Lower lobe of right lung (tissue), 2 donors: ENCODE results near the gene LGR6. TPM values are rescaled to one million over a fixed set of nuclear protein-coding genes. Genes with fewer than 3 reads are reported as not detected.
A peak's percentile ranks its signal among the peaks of the same experiment; 100 is the strongest.
"Not testable (repeated sequence)": the region's sequence is repeated elsewhere in the genome, so short reads cannot be mapped to it uniquely, and the experiment has no call there.

ENCODE experiments used
- ATAC-seq, 2 donors: fragments of 200-7000 bp; cut with Tn5 transposase; one replicate each; pipeline ENCODE4 v1.9.1; 2020 to 2022; ENCODE audit warnings: mild to moderate bottlenecking in 2 of 2, moderate library complexity in 2 of 2
- DNase-seq: peaks from one replicate; pipeline ENCODE4 v3.0.0-alpha.2; 2020
- H3K27ac ChIP-seq: fragments of 200-600 bp; one replicate; pipeline ENCODE4 v1.8.0; 2022
- H3K27me3 ChIP-seq: fragments of 200-600 bp; one replicate; pipeline ENCODE4 v1.8.0; 2022; ENCODE audit warnings: low read depth
- H3K36me3 ChIP-seq: fragments of 200-600 bp; one replicate; pipeline ENCODE4 v1.8.0; 2022; ENCODE audit warnings: mild to moderate bottlenecking
- H3K4me1 ChIP-seq: fragments of 200-600 bp; one replicate; pipeline ENCODE4 v1.8.0; 2022
- H3K4me3 ChIP-seq: fragments of 200-600 bp; one replicate; pipeline ENCODE4 v1.8.0; 2022; ENCODE audit warnings: mild to moderate bottlenecking
- H3K9me3 ChIP-seq: fragments of 200-600 bp; one replicate; pipeline ENCODE4 v1.8.0; 2022
- intact Hi-C: fragments of 100-400 bp; cut with DNase I; formaldehyde crosslinking; loops from one replicate; pipeline ENCODE4 v1.11.0; 2022
- total RNA-seq: library from RNA; stranded (reverse); fragmentation: NEBNext Ultra II Directional; extraction: Animal tissue kit (Norgen Biotek cat#: 25700); gene quantifications from one replicate; pipeline ENCODE4 v1.2.1, GENCODE V29; 2021
- TF ChIP-seq, protein P1 (sequence below): fragments of 200-600 bp; IDR thresholded peaks from one replicate; pipeline ENCODE4 v1.8.0; 2022; ENCODE audit warnings: antibody characterized with exemption, mild to moderate bottlenecking
- donor health status: DM: no; HTN: yes; CAD: no; lungs with severe emphysema.

The LGR6 gene
- total RNA-seq, 1 donor from 2014 or later, result 1.7 TPM

DNA sequence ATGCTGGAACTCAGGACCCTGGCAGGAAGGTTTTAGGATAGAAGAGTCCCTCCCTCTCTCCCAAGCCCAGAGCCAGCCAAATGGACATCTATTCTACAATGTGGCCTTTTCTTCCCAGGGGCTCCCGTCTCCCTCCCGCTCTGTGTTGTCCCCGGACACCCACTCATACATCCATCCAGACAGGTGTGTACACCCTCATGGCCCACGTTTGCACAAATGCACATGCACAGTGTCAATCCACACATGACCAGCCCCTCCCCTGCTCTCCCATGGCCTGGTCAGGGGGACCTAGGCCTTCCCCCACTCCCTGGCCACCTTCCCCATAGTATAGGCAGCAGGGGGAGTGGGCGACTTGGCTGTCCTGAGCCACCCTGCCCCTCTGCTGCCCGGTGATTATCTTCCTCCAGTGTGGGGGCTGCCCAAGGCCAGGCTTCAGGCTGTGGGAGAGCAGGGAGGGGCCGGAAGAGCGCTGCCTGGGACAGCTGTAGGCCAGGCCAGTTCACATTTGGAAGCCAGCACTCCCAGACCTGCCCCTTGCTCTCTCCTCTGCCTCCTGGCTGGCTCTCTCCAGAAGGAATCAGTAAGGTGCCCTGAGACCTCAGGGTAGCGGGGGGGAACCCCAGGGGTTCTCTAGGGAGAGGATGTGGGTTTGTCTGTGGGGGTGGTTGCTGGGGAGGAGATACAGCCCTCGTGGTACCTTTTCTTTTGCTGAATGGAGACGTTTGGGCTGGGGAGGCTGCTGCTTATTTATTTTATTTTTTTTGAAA, 29.1 kb upstream of the LGR6 start:
- H3K9me3 ChIP-seq, result no peaks in the 10 kb centered on the region
- H3K4me1 ChIP-seq, result peaks cover 31% of the 10 kb centered on the region
- no peaks in the 10 kb centered on the region for H3K36me3 ChIP-seq
- DNase-seq, result no peak
- H3K4me3 ChIP-seq, result no peak overlapping the region
- peak in 1 of 2 donors; percentile 3 for ATAC-seq
- H3K27me3 ChIP-seq, result no peaks in the 10 kb centered on the region
- intact Hi-C loops, result no loop called here
- H3K27ac ChIP-seq, result no peak overlapping the region
- TF ChIP-seq, protein P1, sequence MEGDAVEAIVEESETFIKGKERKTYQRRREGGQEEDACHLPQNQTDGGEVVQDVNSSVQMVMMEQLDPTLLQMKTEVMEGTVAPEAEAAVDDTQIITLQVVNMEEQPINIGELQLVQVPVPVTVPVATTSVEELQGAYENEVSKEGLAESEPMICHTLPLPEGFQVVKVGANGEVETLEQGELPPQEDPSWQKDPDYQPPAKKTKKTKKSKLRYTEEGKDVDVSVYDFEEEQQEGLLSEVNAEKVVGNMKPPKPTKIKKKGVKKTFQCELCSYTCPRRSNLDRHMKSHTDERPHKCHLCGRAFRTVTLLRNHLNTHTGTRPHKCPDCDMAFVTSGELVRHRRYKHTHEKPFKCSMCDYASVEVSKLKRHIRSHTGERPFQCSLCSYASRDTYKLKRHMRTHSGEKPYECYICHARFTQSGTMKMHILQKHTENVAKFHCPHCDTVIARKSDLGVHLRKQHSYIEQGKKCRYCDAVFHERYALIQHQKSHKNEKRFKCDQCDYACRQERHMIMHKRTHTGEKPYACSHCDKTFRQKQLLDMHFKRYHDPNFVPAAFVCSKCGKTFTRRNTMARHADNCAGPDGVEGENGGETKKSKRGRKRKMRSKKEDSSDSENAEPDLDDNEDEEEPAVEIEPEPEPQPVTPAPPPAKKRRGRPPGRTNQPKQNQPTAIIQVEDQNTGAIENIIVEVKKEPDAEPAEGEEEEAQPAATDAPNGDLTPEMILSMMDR, result no peak

DNA sequence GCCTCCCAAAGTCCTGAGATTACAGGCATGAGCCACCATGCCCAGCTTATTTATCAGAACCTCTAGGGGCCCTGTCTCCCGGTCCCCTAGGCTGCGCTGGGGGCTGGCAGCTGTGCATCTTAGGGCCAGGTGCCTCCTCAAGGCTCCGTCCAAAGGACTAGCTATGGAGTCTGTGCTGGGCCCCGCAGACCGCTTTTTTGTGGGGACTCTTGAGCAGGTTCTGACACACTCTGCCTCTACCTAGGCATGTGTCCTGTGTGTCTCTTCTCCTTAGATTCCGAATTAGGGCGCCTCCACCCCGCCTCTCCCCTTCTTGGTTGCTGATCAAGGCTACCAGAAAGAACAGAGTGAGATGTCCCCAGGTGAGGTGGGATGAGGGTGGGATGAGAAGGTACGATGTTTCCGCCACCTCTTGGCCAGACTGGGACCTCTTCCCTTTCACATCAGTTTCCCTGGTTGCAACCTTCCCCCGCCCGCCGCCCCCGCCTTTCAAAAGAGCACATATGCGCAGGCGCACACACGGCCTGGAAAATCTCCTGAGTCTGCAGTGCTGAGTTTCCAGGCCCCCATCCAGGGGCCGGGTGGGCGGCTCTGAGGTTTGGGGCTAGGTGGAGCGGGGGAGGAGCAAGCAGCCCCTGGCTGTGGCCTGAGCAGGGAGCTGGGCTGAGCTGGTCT, 28.2 kb upstream of the LGR6 start:
- DNase-seq (no peak), ATAC-seq (no peak)
- Histone ChIP-seq H3K36me3 (no peaks in the 10 kb centered on the region), H3K27me3 (no peaks in the 10 kb centered on the region), H3K4me3 (no peak overlapping the region), H3K9me3 (no peaks in the 10 kb centered on the region), H3K27ac (no peak overlapping the region), H3K4me1 (peaks cover 31% of the 10 kb centered on the region)
- TF ChIP-seq, protein P1, result no peak
- intact Hi-C loops, result no loop called here

DNA sequence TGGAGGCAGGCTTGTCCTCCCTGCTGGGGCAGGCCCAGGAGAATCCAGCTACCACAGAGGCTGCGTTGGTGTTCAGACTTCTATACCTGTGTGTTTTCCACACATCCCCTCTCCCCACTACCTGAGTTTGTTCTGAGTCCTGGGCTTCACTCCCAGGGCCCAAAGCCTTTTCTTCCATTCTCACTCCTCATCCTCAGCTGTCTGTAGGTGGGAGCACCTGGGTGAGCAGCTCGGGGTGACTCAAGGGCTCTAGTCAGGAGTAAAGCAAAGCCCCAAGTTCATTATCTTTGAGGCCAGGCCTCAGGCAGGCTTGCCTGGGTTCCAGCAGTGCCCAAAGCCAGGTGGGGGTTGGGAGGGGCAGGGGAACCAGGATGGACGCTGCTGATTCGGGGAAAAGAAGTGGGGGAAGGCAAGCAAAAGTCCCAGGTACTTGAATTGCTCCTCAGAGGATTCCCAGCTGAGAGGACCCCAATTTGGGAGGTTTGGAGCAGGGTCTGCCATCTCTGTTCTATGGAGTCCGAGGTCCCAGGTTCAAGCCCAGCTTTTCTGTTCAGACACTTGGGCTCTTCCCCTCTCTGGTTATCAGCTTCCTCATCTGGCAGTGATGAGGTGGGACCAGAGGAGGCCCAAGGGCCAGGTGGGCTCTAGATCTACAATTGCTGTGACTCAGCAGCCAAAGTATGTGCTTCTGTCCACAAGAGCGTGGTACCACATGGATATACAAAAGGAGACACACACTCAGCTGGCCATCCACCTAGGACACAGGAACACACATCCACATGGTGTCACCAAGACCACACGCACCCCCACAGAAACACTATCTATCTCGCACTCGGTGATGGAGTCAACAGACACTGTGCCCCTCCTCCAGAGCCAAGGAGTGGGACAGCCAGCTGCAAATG, 27.4 kb upstream of the LGR6 start:
- TF ChIP-seq, protein P1, result no peak
- intact Hi-C loops, result no loop called here

DNA sequence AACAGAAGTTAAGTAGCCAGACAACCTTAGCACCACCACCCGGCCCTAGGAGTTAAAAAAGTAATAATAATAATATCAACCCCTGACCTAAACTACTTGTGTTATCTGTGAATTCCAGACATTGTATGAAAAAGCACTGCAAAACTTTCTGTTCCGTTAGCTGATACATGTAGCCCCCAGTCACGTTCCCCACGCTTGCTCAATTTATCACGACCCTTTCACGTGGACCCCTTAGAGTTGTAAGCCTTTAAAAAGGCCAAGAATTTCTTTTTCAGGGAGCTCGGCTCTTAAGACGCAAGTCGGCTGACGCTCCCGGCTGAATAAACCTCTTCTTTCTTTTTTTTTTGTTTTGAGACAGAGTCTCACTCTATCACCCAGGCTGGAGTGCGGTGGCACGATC, 26.5 kb upstream of the LGR6 start:
- H3K27ac ChIP-seq, ATAC-seq, H3K36me3 ChIP-seq, H3K27me3 ChIP-seq, DNase-seq, intact Hi-C loops, H3K9me3 ChIP-seq: not testable (repeated sequence)
- Histone ChIP-seq H3K4me1 (peaks cover 18% of the 10 kb centered on the region), H3K4me3 (peak overlapping the region; percentile 23)

More for the DNA sequence above, 27.4 kb upstream of the LGR6 start:
- Histone ChIP-seq H3K9me3 (no peaks in the 10 kb centered on the region), H3K4me1 (peaks cover 24% of the 10 kb centered on the region), H3K27ac (no peak overlapping the region), H3K36me3 (no peaks in the 10 kb centered on the region), H3K27me3 (no peaks in the 10 kb centered on the region), H3K4me3 (no peak overlapping the region)
- ATAC-seq (no peak), DNase-seq (no peak)

DNA sequence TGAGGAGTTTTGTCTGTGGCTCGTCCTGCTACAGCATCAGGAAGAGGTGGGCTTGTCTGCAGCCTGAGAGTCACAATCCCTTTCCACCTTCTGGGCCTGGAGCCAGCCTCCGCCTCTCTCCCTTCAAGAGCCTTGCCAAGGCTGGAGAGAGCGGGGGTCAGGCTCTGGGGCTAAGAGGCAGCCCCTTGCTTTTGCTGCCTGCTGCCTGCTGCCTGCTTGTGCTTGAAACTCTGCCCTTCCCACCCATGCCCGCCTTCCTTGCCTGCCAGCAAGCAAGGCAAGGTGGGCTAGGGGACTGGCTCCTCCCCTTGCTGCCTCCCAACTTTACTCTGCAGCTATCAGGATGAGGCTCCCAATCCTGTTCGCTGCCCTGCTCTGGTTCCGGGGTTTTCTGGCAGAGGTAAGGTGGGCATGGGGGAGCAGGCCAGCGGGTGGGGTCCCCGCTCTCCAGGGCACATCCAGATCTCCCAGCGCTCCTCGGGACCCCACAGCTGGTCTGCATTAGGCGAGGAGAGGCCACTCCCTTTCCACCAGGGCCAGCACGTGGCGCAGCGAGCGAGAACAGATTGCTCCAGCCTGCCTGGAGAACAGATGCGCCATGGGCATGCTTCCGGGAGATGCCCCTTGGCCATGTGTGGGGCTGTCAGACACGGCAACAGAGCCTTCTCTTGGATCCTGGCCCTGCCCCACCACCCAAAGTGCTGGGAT, 25.7 kb upstream of the LGR6 start:
- DNase-seq, result no peak
- H3K9me3 ChIP-seq, result no peaks in the 10 kb centered on the region
- no peak overlapping the region for H3K27ac ChIP-seq
- ATAC-seq, result peak in 1 of 2 donors; percentile 43
- H3K4me1 ChIP-seq, result peaks cover 11% of the 10 kb centered on the region
- TF ChIP-seq, protein P1, result no peak
- peak overlapping the region; percentile 23 for H3K4me3 ChIP-seq
- no peaks in the 10 kb centered on the region for H3K27me3 ChIP-seq
- no peaks in the 10 kb centered on the region for H3K36me3 ChIP-seq
- intact Hi-C loops, result no loop called here
